Peyer's patch (tissue), 4 donors: ENCODE data around the gene MRPL45. TPM values are rescaled to one million over a fixed set of nuclear protein-coding genes. Genes with fewer than 3 reads are reported as not detected.

Experiments used
- DNase-seq, 3 donors: peaks; one replicate each; pipeline ENCODE4 v3.0.0-alpha.2; 2017 to 2019
- H3K27ac ChIP-seq, 4 donors: fragments of 200-600 bp; sonication (generic); one replicate each; pipeline ENCODE4 v1.5.1; 2016 to 2019
- H3K27me3 ChIP-seq, 2 donors: fragments of 200-600 bp; sonication (generic); one replicate each; pipeline ENCODE4 v1.5.1; 2019
- H3K36me3 ChIP-seq, 3 donors: fragments of 200-600 bp; sonication (generic); one replicate each; pipeline ENCODE4 v1.5.1; 2016 to 2019
- H3K4me1 ChIP-seq, 4 donors: fragments of 200-600 bp; sonication (generic); one replicate each; pipeline ENCODE4 v1.5.1; 2016 to 2019
- H3K4me3 ChIP-seq, 4 donors: fragments of 200-600 bp; sonication (generic); 1 replicate in 3 of 4; 2 replicates in 1 of 4; pipeline ENCODE4 v1.5.1; 2016 to 2019; ENCODE audit warnings: mild to moderate bottlenecking in 1 of 4
- H3K9me3 ChIP-seq, 4 donors: fragments of 200-600 bp; sonication (generic); one replicate each; pipeline ENCODE4 v1.5.1; 2016 to 2019; ENCODE audit warnings: mild to moderate bottlenecking in 1 of 4
- CTCF ChIP-seq, 6 experiments: fragments of 450-650 bp in 4 of 6; fragments of 200-600 bp in 2 of 6; sonication (generic) in 1 of 6; IDR thresholded peaks; one replicate each; pipeline ENCODE4 v1.5.1; 2017 to 2019; ENCODE audit warnings: antibody characterized with exemption in 6 of 6, mild to moderate bottlenecking in 3 of 6, moderate library complexity in 1 of 6
- POLR2A ChIP-seq, 2 donors: fragments of 450-650 bp; IDR thresholded peaks; one replicate each; pipeline ENCODE4 v1.5.1; 2017; ENCODE audit warnings: antibody characterized with exemption in 2 of 2, mild to moderate bottlenecking in 2 of 2, moderate library complexity in 2 of 2
- total RNA-seq, 4 donors: library from RNA; depleted of rRNA; stranded (reverse); fragments of >200 nt; gene quantifications; one replicate each; pipeline ENCODE4 v1.1.0, GENCODE V29; 2016

MRPL45 gene
- total RNA-seq, 4 donors from 2014 or later = 6.6 to 23.8 (median 17.8) TPM

- H3K9me3 ChIP-seq = no peaks in the 10 kb centered on the region
- peak; percentile 91 to 97 (median 96) for DNase-seq
- H3K4me3 ChIP-seq = peak within 1 kb of the TSS; percentile 88 to 92 (median 90)
- TF ChIP-seq CTCF (IDR thresholded peaks at IDR 0.05) (no peak), POLR2A (IDR thresholded peaks at IDR 0.05) (peak; percentile 68 to 69)
- peak within 1 kb of the TSS; percentile 81 to 85 (median 83) for H3K27ac ChIP-seq
- no peaks in the 10 kb centered on the region for H3K27me3 ChIP-seq
- H3K36me3 ChIP-seq = no peaks in the 10 kb centered on the region
- H3K4me1 ChIP-seq = peaks cover 0 to 32% (median 0%) of the 10 kb centered on the region in 4 donors
Observed at GRCh38 chr17:38351412-38352222, 54.6 kb downstream of the MRPL45 start, which contains the start of gene SOCS7. Gene SOCS7, plus strand, starts transcription at chr17:38351844. Its CDS starts 209 bp downstream, at chr17:38352053.

GRCh38 chr17:38352245-38353085, 55.5 kb downstream of the MRPL45 start:
- H3K27me3 ChIP-seq = no peaks in the 10 kb centered on the region
- peak overlapping the region; percentile 81 to 85 (median 83) for H3K27ac ChIP-seq
- H3K36me3 ChIP-seq = no peaks in the 10 kb centered on the region
- peak overlapping the region; percentile 88 to 92 (median 90) for H3K4me3 ChIP-seq
- TF ChIP-seq POLR2A (IDR thresholded peaks at IDR 0.05) (no peak), CTCF (IDR thresholded peaks at IDR 0.05) (no peak)
- DNase-seq = peak; percentile 21 to 59 (median 52)
- peaks cover 0 to 32% (median 0%) of the 10 kb centered on the region in 4 donors for H3K4me1 ChIP-seq
- H3K9me3 ChIP-seq = no peaks in the 10 kb centered on the region

GRCh38 chr17:38353086-38353604, 56.2 kb downstream of the MRPL45 start:
- Histone ChIP-seq H3K27me3 (no peaks in the 10 kb centered on the region), H3K4me1 (peaks cover 0 to 32% (median 0%) of the 10 kb centered on the region in 4 donors), H3K9me3 (no peaks in the 10 kb centered on the region), H3K36me3 (no peaks in the 10 kb centered on the region), H3K27ac (peak overlapping the region in 3 of 4 donors; percentile 83 to 85 (median 83)), H3K4me3 (peak overlapping the region; percentile 88 to 92 (median 90))
- DNase-seq = no peak
- no peak for TF ChIP-seq POLR2A (IDR thresholded peaks at IDR 0.05)
- no peak for TF ChIP-seq CTCF (IDR thresholded peaks at IDR 0.05)

GRCh38 chr17:38353668-38354067, 56.7 kb downstream of the MRPL45 start:
- TF ChIP-seq POLR2A (IDR thresholded peaks at IDR 0.05) (no peak), CTCF (IDR thresholded peaks at IDR 0.05) (no peak)
- Histone ChIP-seq H3K4me3 (peak overlapping the region in 1 of 4 donors; percentile 92), H3K27me3 (no peaks in the 10 kb centered on the region), H3K27ac (no peak overlapping the region), H3K36me3 (no peaks in the 10 kb centered on the region), H3K4me1 (peaks cover 0 to 32% (median 0%) of the 10 kb centered on the region in 4 donors), H3K9me3 (no peaks in the 10 kb centered on the region)
- no peak for DNase-seq

- H3K4me3 ChIP-seq = no peak overlapping the region
Observed at GRCh38 chr17:38354466-38354865, 57.5 kb downstream of the MRPL45 start.

More at GRCh38 chr17:38354466-38354865, 57.5 kb downstream of the MRPL45 start:
- no peaks in the 10 kb centered on the region for H3K9me3 ChIP-seq
- TF ChIP-seq CTCF (IDR thresholded peaks at IDR 0.05) = no peak
- TF ChIP-seq POLR2A (IDR thresholded peaks at IDR 0.05) = no peak
- no peaks in the 10 kb centered on the region for H3K27me3 ChIP-seq
- H3K27ac ChIP-seq = no peak overlapping the region
- DNase-seq = no peak
- H3K4me1 ChIP-seq = peaks cover 0 to 32% (median 0%) of the 10 kb centered on the region in 4 donors
- H3K36me3 ChIP-seq = no peaks in the 10 kb centered on the region
